ENCODE results near the gene UBTD1.
"Not testable (repeated sequence)": the region's sequence is repeated elsewhere in the genome, so short reads cannot be mapped to it uniquely, and the experiment has no call there.

The UBTD1 gene

DNA sequence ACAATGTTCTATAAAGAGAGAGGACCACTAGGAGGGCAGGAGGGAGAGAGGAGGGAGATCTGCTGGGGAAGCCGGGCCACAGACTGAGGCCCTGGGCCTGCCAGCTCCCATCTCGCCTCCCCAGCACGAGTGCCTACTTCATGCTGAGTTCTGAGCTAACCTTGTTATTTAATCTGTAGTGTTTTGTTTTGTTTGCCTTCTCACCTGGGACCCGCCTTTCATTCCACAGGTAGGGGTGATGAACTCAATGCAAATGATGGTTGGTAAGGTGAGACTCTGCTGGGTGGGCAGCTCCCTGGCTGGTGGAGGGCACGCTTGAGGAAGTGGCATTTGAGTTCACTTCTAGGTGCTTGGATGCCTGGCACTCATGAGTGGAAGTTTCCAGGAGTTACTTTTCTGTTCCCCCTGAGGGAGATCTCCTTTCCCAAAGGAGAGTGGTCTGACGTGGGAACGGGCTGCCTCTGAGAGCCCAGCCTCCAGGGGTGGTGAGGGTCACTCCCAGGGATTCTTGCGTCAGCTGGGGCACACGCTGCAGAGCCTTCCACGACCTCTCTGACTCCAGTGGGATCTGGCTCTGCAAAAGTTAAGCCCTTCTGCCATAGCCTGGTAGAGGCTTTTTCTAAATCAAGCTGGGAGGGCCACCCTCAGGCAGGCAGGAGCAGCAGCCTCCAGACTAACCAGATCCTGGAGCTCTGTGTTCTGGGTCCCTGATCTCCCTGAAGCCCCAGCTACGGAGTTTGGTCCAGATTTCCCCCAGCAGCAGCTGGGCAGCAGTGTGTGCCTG lies 22.4 kb downstream of the UBTD1 start:
- no peak for ATAC-seq (replicated peaks; ENCODE audit: extremely low read depth, poor library complexity, severe bottlenecking)
- no peak for DNase-seq (ENCODE audit: low spot score in 2 of 2)
- Mint-ChIP-seq H3K9me3 (no peaks in the 10 kb centered on the region), H3K27me3 (peaks cover 65% of the 10 kb centered on the region), H3K4me1 (peaks cover 5% of the 10 kb centered on the region), H3K4me3 (no peak overlapping the region), H3K27ac (ENCODE audit: low read depth) (no peak overlapping the region), H3K36me3 (ENCODE audit: insufficient read depth) (no peaks in the 10 kb centered on the region)

DNA sequence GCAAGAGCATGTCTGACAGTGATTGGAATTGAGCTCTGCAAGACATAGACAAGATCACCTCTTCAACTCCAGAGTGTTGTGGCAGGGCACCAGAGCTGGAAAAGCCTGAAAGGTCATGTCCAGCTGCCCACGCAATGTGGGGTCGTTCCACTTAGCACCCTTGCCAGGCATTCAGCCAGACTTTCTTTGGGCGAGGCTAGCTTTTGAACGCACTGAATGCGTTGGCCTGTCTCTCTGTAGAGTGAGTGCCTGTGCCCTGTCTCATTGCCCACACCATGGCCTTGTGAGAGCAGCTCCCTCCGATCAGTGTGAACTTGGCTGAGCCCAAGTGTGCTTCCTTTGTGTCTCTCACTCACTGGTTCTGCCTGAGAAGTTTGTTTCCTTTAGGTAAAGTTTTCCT lies 23.3 kb downstream of the UBTD1 start:
- Mint-ChIP-seq H3K9me3 (no peaks in the 10 kb centered on the region), H3K4me1 (peaks cover 1% of the 10 kb centered on the region), H3K27ac (ENCODE audit: low read depth) (no peak overlapping the region), H3K27me3 (peaks cover 59% of the 10 kb centered on the region), H3K36me3 (ENCODE audit: insufficient read depth) (no peaks in the 10 kb centered on the region), H3K4me3 (no peak overlapping the region)
- ATAC-seq (replicated peaks; ENCODE audit: extremely low read depth, poor library complexity, severe bottlenecking): no peak
- DNase-seq (ENCODE audit: low spot score in 2 of 2): no peak

DNA sequence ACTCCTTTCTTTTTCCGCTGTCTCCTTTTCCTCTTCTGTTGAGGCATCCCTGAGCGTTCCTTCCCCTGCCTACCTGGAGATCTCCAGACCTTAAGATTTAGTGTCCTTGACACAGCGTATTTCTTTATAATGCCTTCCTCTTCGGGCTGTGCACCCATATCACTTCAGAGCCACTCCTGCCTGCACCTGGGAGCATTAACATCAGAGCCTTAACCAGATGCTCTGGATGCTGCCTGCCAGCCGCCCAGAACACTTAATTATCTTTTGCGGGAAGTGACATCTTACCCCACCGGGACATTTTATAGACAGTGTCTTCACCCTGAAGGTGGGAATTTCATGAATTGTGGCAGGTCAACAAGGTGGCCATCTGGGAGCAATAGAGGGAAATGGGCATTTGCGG lies 24.2 kb downstream of the UBTD1 start:
- Mint-ChIP-seq H3K4me1 (no peaks in the 10 kb centered on the region), H3K4me3 (no peak overlapping the region), H3K9me3 (no peaks in the 10 kb centered on the region), H3K36me3 (ENCODE audit: insufficient read depth) (no peaks in the 10 kb centered on the region), H3K27me3 (peaks cover 55% of the 10 kb centered on the region), H3K27ac (ENCODE audit: low read depth) (no peak overlapping the region)
- DNase-seq (ENCODE audit: low spot score in 2 of 2) (no peak), ATAC-seq (replicated peaks; ENCODE audit: extremely low read depth, poor library complexity, severe bottlenecking) (no peak)

DNA sequence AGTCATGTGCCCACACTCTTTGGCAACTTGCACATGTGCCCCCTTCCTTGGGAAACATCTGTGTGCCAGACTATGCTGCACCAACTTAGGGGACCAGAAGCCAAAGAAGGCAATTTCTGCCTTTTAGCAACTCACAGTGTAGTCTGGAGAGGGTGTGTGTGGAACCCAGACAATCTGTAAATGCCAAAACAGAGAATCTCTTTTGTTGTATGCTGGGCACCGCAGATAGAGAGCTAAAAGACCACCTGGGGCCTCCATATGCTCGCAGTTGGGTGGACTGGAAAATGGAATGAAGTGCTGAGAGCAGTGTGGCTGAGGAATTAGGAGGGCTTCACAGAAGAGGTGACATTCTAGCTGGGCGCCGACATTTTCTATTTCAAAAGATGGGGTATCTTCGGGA lies 26.4 kb downstream of the UBTD1 start:
- peaks cover 46% of the 10 kb centered on the region for H3K27me3 Mint-ChIP-seq
- no peaks in the 10 kb centered on the region for H3K9me3 Mint-ChIP-seq
- no peak overlapping the region for H3K4me3 Mint-ChIP-seq
- no peaks in the 10 kb centered on the region for H3K4me1 Mint-ChIP-seq
- no peaks in the 10 kb centered on the region for H3K36me3 Mint-ChIP-seq (ENCODE audit: insufficient read depth)
- ATAC-seq (replicated peaks; ENCODE audit: extremely low read depth, poor library complexity, severe bottlenecking) (no peak), DNase-seq (ENCODE audit: low spot score in 2 of 2) (no peak)
- no peak overlapping the region for H3K27ac Mint-ChIP-seq (ENCODE audit: low read depth)

DNA sequence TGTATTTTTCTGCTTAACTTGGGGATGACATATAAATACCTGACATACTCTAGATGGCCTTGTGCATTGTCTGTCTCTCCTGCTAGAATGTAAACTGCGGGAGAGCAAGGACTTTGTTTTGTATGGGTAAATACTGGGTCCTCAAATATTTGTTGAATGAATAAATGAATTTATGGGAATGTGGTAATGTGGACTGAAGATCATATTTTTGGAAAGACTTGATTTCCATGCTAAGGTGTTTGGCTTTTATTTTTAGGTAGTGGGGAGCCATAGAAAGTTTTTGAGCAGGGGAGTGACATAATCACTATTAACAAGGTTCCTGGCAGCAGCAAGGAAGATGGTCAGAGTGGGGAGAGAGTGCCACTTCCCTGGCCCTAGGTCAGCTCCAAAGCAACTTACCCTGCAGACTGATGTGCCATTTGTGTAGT lies 27.0 kb downstream of the UBTD1 start:
- Mint-ChIP-seq H3K27me3 (peaks cover 40% of the 10 kb centered on the region), H3K36me3 (ENCODE audit: insufficient read depth) (no peaks in the 10 kb centered on the region), H3K9me3 (no peaks in the 10 kb centered on the region), H3K4me1 (no peaks in the 10 kb centered on the region), H3K4me3 (no peak overlapping the region), H3K27ac (ENCODE audit: low read depth) (no peak overlapping the region)
- ATAC-seq (replicated peaks; ENCODE audit: extremely low read depth, poor library complexity, severe bottlenecking) (no peak), DNase-seq (ENCODE audit: low spot score in 2 of 2) (no peak)

DNA sequence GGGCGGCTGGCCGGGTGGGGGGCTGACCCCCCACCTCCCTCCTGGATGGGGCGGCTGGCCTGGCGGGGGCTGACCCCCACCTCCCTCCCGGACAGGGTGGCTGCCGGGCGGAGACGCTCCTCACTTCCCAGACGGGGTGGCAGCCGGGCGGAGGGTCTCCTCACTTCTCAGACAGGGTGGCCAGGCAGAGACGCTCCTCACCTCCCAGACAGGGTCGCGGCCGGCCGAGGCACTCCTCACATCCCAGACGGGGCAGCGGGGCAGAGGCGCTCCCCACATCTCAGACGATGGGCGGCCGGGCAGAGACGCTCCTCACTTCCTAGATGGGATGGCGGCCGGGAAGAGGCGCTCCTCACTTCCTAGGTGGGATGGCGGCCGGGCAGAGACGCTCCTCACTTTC lies 30.2 kb downstream of the UBTD1 start:
- not testable (repeated sequence) for DNase-seq (ENCODE audit: low spot score in 2 of 2); H3K27ac Mint-ChIP-seq (ENCODE audit: low read depth); ATAC-seq (replicated peaks; ENCODE audit: extremely low read depth, poor library complexity, severe bottlenecking); H3K9me3 Mint-ChIP-seq; H3K4me1 Mint-ChIP-seq; H3K36me3 Mint-ChIP-seq (ENCODE audit: insufficient read depth); H3K4me3 Mint-ChIP-seq
- peaks cover 18% of the 10 kb centered on the region for H3K27me3 Mint-ChIP-seq

DNA sequence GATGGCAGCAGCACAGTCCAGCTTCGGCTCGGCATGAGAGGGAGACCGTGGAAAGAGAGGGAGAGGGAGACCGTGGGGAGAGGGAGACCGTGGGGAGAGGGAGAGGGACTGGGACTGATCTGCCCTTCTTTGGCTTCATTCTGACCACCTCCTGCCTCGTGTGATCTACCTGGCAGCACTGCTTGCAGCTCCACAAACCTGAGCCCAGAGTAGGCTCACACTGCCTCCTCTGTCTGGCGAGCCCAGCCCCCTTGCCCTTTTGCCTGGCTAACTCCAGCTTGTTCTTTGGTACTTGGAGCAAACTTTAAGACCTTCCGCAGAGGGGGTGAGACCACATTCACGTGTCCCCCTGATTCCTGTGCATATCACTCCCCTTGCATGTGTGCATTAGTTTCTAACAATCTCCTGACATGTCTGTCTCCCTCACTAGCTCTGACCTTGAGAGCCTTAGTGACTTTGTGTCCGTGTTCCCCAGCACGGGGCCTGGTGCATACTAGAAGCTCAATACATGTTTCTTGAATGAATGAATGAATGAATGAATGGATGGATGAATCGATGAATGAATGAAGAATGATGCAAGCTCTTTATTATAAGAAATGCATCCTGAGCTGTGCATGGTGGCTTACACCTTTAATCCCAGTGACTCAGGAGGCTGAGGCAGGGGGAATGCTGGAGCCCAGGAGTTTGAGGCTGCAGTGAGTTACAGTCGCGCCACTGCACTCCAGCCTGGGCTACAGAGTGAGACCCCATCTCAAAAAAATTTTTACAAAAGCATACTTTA lies 31.2 kb downstream of the UBTD1 start:
- ATAC-seq (replicated peaks; ENCODE audit: extremely low read depth, poor library complexity, severe bottlenecking): no peak
- DNase-seq (ENCODE audit: low spot score in 2 of 2): no peak
- Mint-ChIP-seq H3K4me1 (no peaks in the 10 kb centered on the region), H3K36me3 (ENCODE audit: insufficient read depth) (no peaks in the 10 kb centered on the region), H3K4me3 (no peak overlapping the region), H3K27me3 (peaks cover 8% of the 10 kb centered on the region), H3K9me3 (no peaks in the 10 kb centered on the region), H3K27ac (ENCODE audit: low read depth) (no peak overlapping the region)

DNA sequence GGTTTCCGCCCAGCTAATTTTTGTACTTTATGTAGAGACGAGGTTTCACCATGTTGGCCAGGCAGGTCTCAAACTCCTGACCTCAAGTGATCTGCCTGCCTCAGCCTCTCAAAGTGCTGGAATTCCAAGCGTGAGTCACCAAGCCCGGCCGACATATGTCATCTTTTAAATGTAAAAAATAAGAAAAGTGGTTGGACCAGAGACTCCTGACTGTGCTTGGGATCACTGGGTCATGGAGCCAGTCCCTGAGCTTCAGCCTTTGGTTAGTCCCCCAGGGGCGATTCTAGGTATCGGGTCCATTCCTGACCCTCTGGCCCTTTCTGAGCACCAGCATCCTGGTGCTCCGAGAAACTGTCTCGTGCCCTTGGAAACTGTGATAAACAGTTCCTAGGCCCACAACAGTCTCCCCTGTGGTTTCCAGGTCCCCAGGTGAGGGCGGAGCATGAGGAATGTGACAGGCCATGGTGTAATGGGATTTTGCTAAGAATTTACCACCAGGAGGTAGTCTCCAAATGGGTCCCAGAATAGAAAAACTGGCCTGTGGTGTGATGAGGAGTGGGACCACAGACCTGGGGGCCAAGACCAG lies 32.8 kb downstream of the UBTD1 start:
- no peak for DNase-seq (ENCODE audit: low spot score in 2 of 2)
- H3K9me3 Mint-ChIP-seq: no peaks in the 10 kb centered on the region
- H3K27me3 Mint-ChIP-seq: no peaks in the 10 kb centered on the region
- ATAC-seq (replicated peaks; ENCODE audit: extremely low read depth, poor library complexity, severe bottlenecking): no peak
- H3K36me3 Mint-ChIP-seq (ENCODE audit: insufficient read depth): no peaks in the 10 kb centered on the region
- H3K27ac Mint-ChIP-seq (ENCODE audit: low read depth): no peak overlapping the region
- H3K4me3 Mint-ChIP-seq: no peak overlapping the region
- H3K4me1 Mint-ChIP-seq: no peaks in the 10 kb centered on the region

DNA sequence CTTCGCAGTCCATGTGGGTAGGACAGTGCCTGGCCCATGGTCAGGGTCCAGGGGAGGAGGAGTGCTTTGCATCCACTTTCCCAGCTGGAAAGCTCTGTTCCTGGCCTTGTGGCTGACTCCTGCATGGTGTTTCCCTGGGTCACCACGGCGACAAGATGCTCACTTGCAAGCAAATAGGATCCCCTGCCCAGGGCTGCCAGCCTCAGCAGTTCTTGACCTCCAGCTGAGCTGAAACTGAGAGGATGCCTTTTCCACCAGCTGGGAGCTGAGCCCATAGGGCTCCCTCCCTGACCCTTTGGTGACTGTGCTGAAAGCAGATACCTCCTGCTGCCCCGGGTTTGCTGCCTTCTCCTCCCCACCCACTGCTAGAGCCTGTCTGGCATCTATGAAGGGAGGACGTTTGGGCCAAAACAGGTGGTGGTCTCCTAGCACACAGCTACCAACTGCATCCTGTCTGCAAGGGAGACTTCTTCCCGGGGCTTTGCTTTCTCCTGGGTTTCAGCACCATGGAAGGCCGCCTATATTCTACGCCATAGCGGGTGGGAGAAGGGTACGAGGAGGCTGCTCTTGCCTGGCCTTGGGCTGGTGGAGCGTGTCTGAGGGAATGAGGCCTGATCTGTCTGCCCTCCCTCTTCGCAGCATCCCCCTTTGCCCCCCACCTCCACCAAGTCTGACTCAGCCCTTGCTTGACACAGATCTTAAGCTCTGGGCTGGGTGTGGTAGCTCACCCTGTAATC lies 34.4 kb downstream of the UBTD1 start:
- Mint-ChIP-seq H3K4me3 (no peak overlapping the region), H3K9me3 (no peaks in the 10 kb centered on the region), H3K4me1 (no peaks in the 10 kb centered on the region), H3K27me3 (no peaks in the 10 kb centered on the region), H3K36me3 (ENCODE audit: insufficient read depth) (no peaks in the 10 kb centered on the region), H3K27ac (ENCODE audit: low read depth) (no peak overlapping the region)
- no peak for DNase-seq (ENCODE audit: low spot score in 2 of 2)
- no peak for ATAC-seq (replicated peaks; ENCODE audit: extremely low read depth, poor library complexity, severe bottlenecking)

DNA sequence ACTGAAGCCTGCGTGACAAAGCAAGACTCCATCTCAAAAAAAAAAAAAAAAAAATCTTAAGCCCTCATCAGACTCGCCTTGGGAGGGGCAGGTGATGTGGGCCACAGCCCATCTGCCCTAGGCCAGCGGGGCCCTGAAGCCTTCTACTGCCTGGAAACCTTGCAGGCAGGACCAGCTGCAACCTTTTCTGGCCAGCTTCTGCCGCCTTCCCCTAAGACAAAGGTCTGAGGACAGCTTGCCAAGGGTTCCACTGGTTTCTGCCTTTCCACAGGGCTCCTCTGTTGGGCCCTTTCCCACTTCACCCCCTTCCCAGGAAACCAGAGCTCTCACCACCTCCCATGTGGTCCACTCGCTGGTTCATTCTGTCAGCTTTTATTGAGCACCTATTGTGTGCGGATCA lies 35.2 kb downstream of the UBTD1 start:
- Mint-ChIP-seq H3K4me1 (no peaks in the 10 kb centered on the region), H3K9me3 (no peaks in the 10 kb centered on the region), H3K36me3 (ENCODE audit: insufficient read depth) (peaks cover under 1% of the 10 kb centered on the region), H3K27me3 (no peaks in the 10 kb centered on the region), H3K27ac (ENCODE audit: low read depth) (no peak overlapping the region), H3K4me3 (no peak overlapping the region)
- DNase-seq (ENCODE audit: low spot score in 2 of 2): no peak
- ATAC-seq (replicated peaks; ENCODE audit: extremely low read depth, poor library complexity, severe bottlenecking): no peak

DNA sequence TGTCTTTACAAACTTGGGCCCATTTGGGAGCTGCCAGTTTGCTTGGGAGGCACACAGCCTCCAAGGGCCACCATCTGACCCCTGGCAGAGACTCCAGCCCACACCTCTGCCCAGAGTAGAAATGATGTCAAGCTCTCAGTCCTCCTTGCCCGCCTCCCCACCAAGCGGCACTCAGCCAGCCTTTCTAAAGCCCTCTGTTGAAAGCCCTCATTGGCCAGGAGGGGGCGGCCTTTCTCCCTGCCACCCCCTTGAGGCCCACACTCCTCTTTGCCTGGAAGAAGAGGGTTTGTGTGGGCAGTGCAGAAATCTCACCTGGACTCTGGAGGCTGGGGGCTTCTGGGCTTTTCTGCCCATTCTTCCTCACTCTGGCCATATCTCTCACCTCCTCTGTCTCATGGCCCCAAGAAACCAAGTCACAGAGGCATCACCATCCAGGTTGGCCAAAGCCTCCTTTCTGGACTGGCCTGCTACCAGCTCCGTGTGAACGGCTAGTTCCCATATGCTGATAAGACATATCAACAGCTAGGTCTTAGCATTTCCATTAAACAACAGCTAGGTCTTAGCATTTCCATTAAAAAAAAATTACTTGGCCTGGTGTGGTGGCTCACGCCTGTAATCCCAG lies 36.1 kb downstream of the UBTD1 start:
- no peak overlapping the region for H3K4me3 Mint-ChIP-seq
- peaks cover 2% of the 10 kb centered on the region for H3K36me3 Mint-ChIP-seq (ENCODE audit: insufficient read depth)
- H3K27ac Mint-ChIP-seq (ENCODE audit: low read depth): no peak overlapping the region
- H3K4me1 Mint-ChIP-seq: no peaks in the 10 kb centered on the region
- H3K27me3 Mint-ChIP-seq: no peaks in the 10 kb centered on the region
- no peaks in the 10 kb centered on the region for H3K9me3 Mint-ChIP-seq
- no peak for DNase-seq (ENCODE audit: low spot score in 2 of 2)
- no peak for ATAC-seq (replicated peaks; ENCODE audit: extremely low read depth, poor library complexity, severe bottlenecking)

DNA sequence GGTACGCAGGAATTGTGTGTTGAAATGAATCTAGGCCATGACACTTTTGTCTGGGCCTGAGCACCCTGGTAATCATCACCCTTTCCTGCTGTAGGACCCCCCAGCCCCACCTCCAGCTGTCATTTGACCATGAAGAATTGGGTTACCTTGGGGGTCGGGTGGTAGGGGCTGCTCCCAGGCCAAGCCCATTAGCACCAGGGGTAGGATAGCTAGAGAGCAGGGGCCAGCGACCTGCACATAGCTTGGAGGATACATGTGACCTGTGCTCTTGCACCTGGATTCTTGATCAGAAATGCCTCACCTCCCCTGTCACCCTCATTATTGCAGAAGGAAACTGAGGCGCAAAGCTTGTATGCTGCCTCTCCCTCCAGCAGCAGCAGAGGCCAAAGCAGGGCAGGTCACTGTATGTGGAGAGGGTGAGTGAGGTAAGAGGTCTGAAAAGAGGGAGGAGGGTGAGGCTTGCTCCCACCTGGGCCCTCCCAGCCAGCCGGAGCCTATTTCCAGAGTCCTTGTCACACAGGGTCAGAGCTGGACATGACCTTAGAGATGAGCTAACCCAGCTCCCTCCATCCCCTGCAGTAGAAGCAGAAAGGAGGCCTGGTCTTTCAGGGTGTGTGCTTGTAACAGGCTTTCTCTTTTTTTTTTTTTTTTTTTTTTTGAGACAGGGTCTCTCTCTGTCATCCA lies 38.6 kb downstream of the UBTD1 start:
- Mint-ChIP-seq H3K4me1 (no peaks in the 10 kb centered on the region), H3K9me3 (no peaks in the 10 kb centered on the region)

More for the DNA sequence above, 38.6 kb downstream of the UBTD1 start:
- no peak for ATAC-seq (replicated peaks; ENCODE audit: extremely low read depth, poor library complexity, severe bottlenecking)
- DNase-seq (ENCODE audit: low spot score in 2 of 2): no peak
- H3K27ac Mint-ChIP-seq (ENCODE audit: low read depth): no peak overlapping the region
- H3K27me3 Mint-ChIP-seq: no peaks in the 10 kb centered on the region
- H3K36me3 Mint-ChIP-seq (ENCODE audit: insufficient read depth): peaks cover 2% of the 10 kb centered on the region
- no peak overlapping the region for H3K4me3 Mint-ChIP-seq
